GM21717 (cell line): Measurements from ENCODE around the gene KLHDC9.

Experiments
- ATAC-seq: cut with Tn5 transposase; IDR thresholded peaks from one replicate; pipeline ENCODE4 v1.9.1; 2021; ENCODE audit warnings: mild to moderate bottlenecking, moderate library complexity; ENCODE audit not compliant: unreplicated experiment

Gene KLHDC9

DNA sequence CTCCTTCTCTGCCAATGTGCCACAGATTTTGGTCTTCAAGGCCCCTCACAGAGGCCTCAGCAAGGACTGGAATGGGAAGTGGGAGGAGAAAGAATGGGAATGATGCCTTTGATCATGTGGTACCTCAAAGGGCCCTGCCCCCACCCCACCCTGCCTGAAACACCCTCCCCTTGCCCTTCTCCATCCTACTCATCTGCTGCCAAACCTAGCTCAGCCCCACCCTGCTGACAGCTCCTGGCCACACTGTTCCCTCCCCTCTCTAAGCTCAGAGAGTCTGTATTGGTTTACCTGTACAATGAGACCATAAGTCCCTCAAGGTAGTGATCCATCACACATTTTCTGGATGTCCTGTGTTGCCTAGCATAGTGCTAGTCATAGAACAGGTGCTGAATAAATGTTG is 21.8 kb upstream of the KLHDC9 start:
- no peak for ATAC-seq

GRCh38 chr1:161077426-161077825 is 20.7 kb upstream of the KLHDC9 start:
- ATAC-seq: no peak

GRCh38 chr1:161079436-161080110 is 18.6 kb upstream of the KLHDC9 start:
- no peak for ATAC-seq

DNA sequence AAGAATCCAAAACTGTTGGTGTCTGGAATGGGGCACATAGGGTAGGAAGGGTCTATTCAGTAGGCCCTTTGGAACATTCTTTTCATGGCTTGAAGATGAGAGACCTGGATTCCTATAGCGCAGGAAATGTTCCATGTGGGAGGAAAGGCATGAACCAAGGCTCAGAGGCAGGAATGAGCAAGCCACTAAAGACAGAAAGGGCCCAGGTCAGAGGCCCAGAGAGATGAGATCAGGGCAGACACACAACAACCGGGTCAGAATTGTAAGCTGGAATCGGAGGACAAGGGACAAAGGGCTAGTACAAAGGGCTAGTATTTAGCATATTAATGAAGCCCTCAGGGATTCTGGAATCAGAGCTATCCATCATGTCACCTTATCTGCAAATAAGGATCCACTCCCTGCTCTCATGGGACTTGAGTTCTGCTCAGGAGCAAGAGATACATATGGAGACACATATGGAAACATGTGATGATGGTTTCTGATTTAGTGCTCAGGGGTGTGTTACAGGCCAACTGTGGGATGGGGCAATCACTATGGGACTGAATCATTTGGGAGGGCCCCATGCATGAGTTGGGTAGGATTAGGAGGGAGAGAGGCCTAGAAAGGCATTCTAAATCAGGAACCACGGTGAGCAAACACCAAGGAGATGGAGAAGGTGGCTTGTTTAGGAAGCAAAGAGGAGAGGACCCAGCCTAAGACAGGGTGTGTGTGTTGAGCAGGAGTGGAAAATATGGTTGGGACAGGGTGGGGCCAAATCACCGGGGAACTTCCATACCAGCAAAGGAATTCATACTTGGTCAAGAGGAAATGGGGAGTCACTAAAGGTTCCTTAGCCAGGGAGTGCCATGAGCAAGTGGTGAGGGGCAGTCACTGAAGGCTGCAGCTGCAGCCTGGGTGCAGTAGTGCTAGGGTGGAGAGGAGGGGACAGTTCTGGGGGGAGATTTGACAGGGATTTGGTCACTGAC is 17.4 kb upstream of the KLHDC9 start:
- no peak for ATAC-seq

DNA sequence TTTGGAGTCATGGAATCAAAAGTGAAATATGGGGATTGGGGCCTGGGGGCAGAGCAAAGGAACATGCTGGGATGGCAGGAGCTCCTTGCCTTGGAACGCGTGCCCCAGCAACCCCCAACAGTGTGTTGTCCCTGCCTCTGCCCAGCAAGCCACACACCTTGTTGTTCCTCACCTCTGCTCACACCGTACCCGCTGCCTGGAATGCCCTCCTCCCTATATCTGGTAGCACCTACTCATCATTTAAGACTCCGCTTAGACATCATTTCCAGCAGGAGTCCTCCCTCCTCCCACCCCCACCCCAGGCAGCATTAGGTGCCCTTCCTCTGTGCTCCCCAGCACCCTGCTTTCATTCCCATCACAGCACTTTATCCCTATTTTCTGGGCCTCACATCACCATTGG is 16.6 kb upstream of the KLHDC9 start:
- no peak for ATAC-seq

GRCh38 chr1:161082483-161082882 is 15.7 kb upstream of the KLHDC9 start:
- ATAC-seq: no peak

DNA sequence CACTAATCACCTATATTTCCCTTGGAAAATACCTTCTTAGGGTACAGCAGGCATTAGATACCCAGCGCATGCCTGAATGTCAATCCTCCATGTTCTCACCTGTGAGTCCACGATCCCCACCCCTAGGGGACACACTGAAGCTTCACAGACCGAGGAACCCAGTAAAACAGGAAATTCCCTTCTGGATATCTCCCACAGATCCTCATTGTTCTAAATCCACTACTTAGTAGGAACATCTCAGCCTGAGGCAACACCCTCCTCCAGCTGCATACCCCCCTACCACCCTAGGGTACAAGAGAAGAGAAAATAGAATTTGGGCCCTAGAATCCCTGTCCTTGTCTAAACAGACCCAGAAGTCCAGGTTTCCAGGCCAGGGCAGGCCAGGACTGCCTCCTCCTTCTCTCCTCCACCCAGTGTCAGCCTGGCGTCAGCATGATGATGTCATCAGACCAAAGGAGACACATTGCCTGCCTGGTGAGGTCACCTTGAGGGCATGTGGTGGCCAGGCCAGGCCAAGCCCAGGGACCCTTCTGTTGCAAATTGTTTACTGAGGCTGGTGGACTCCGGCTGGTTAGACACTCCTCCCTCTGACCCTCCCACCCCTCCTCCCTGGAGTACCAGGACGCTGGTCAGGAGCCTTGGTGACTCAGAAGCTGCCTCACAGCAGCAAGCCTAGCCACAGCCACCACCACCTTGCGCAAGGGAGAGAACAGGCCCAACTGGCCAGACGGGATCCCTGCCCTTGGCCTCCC is 15.0 kb upstream of the KLHDC9 start:
- no peak for ATAC-seq

DNA sequence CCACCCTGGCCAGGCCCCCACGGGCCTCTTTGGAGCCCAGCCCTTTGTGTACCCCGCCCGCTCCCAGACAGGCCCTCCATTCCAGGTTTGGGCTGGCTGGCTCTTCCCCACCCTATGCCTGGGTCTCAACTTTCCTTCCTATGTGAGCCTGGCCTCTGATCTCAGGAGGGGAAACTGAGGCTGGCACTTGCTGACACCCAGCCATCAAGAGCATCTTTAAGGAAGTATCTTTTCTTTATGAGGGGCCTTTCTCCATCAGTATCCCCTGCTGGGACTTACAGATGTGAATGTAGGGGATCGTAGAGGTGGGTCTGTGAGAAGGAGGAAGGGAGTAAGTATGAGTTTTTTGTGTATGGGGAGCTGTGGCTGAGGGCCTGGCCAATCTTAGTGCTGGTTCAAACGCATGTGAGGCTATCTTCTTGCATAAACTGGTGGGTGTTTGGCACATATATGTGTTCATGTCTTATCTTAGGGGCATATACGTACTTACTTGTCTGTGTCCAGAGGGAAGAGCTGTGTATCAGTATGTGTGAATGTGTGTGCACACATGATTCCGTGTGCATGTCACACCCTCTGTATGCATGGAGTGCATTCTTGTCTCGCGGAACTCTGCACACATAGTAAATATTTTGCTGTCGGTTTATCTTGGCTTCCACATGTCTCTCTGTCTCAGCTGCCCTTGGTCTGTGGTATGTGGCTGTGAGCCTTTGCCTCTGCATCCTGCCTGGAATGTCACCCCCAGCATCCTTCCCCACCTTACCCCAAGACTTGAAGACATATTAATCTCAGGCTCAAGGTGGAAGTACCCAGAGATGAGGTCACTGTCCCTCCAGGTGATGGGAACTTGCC is 14.2 kb upstream of the KLHDC9 start:
- no peak for ATAC-seq

DNA sequence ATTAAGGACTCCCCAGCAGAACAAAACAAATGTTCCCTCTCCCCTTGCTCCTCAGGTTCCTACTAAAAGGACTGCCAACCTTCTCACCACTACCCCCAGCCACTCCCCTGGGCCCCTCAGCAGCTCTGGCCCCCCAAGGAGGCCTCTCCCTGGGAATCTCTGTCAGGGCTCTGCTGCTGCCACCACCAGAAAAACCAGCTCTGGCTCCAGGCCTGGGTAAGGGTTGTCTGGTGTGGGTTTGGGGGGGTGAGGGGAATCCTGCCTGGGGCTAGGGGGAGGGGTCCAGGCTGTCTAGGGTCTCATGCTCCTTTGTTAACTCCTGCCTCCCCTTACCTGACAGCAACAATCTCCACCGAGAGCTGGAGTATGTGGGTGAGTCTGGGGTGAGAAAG is 13.6 kb upstream of the KLHDC9 start:
- no peak for ATAC-seq

- no peak for ATAC-seq
Observed at GRCh38 chr1:161085165-161085564, 13.0 kb upstream of the KLHDC9 start.

DNA sequence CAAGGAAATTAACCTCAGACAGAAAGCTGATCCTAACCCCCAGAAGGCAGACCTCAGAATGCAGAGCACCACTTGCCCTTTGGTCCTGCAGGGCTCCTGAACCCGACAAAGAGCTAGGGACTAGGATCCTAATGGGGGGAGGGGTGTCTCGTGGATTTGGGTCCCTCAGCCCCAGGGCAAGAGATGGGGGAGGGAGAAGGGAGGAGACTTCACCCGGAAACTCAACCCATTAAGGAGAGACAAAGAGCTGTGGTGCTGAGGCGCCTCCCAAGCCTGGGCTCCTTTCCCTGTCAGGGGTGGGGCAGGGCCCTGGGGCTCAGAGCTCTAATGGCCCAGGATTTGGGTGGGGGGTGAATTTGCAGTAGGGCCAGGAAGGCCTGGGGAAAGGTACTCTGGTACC is 11.7 kb upstream of the KLHDC9 start:
- no peak for ATAC-seq

DNA sequence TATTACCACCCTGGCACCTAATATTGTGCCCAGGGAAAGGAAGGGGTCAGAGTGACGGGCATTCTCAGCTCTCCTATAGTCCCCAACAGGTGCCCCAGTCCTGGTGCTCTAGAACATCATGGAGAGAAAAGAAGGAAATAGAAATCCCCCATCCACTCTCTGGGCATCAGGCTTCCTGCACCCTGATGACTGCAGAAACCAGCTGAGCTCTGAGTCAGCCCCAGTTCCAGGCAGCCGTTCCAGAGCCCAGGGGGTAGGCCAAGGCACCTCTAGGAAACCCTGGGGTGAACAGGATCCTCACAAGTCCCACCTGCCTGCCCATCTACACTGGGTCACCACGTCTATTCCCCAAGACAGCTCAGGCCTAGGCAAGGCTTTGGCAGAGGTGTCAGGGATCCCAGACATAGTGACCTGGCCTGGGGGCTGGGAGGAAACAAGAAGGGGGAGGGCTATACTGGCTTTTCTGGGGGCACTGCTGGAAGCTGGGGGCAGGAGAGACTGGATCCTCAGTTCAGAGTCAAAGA is 9.5 kb upstream of the KLHDC9 start:
- no peak for ATAC-seq

- no peak for ATAC-seq
Observed at GRCh38 chr1:161089251-161089924, 8.8 kb upstream of the KLHDC9 start, which contains the start of gene NECTIN4. Gene NECTIN4 (minus strand): TSS chr1:161089558. CDS start chr1:161089296, 262 bp downstream.

GRCh38 chr1:161089938-161090337 is 8.2 kb upstream of the KLHDC9 start:
- ATAC-seq: no peak

DNA sequence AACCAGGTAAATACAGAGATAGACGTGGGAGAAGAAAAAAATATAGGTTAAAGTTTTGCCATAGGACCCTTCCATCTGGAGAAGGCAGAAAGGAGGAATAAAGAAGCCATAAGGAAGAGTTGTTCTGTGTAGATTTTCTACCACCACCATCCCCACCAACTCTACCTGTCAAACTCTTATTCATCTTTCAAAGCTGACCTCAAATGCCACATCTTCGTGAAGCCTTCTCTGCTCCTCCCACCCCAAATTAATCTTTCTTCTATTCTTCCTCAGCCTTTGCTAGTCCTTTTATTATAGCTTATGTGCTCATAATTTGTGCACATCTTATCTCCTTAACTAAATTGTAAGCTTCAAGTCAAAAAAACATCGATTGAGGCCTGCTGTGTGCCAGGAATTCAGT is 7.5 kb upstream of the KLHDC9 start:
- no peak for ATAC-seq

DNA sequence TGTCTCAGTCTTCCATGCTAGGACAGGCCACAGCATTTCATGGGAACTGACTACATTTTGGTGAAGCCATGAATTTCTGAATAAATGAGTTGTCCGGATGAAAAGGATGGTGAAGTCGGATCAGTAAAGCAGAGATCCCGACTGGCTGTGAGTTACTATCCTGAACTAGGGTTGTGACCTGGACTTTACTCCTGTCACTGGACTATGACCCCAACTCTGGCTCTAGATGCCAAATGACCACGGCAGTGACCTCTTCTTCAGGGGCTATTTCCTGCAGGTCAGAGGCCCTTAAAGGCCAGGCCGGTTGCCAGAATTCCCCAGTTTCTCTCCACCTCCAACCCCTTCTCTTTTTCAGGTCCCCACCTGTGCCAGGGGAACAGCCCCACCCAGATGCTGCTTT is 7.1 kb upstream of the KLHDC9 start:
- ATAC-seq: no peak

GRCh38 chr1:161091796-161092507 is 6.2 kb upstream of the KLHDC9 start:
- ATAC-seq: no peak

- ATAC-seq: no peak
Observed at GRCh38 chr1:161092621-161093028, 5.5 kb upstream of the KLHDC9 start.

DNA sequence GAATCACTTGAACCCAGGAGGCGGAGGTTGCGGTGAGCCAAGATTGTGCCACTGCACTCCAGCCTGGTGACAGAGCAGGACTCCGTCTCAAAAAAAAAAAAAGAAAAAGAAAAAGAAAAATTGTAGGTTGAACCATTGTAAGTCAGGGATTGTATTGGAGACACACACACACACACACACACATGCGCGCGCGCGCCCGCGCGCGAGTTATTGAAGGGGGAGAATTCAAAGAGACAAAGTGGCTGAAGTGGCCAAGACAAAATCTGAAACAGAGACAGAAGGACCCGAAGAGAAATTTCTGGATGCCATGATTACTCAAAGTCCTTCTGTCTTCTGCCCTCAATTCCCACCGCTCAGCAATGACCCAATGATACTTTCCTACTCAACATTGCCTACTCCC is 3.7 kb upstream of the KLHDC9 start:
- ATAC-seq: no peak
